IPS-18a (cell line): Measurements from ENCODE around the gene MAD2L2.

ENCODE experiments used
- H3K27ac ChIP-seq: one replicate; pipeline ENCODE4 v1.5.1; 2013; ENCODE audit warnings: low read length
- H3K27me3 ChIP-seq: one replicate; pipeline ENCODE4 v1.6.1; 2013; ENCODE audit warnings: mild to moderate bottlenecking, low read length; ENCODE audit not compliant: control insufficient read depth, insufficient read depth
- H3K36me3 ChIP-seq: one replicate; pipeline ENCODE4 v1.6.1; 2013; ENCODE audit warnings: low read depth, low read length; ENCODE audit not compliant: control insufficient read depth
- H3K4me1 ChIP-seq: one replicate; pipeline ENCODE4 v1.6.1; 2013; ENCODE audit warnings: low read depth, low read length; ENCODE audit not compliant: control insufficient read depth
- H3K4me3 ChIP-seq: one replicate; pipeline ENCODE4 v1.5.1; 2013; ENCODE audit warnings: low read length
- H3K9ac ChIP-seq: one replicate; pipeline ENCODE4 v1.6.1; 2013; ENCODE audit warnings: mild to moderate bottlenecking, low read length, moderate library complexity
- H3K9me3 ChIP-seq: one replicate; pipeline ENCODE4 v1.6.1; 2013; ENCODE audit warnings: low read depth, low read length; ENCODE audit not compliant: control insufficient read depth

The MAD2L2 gene

DNA sequence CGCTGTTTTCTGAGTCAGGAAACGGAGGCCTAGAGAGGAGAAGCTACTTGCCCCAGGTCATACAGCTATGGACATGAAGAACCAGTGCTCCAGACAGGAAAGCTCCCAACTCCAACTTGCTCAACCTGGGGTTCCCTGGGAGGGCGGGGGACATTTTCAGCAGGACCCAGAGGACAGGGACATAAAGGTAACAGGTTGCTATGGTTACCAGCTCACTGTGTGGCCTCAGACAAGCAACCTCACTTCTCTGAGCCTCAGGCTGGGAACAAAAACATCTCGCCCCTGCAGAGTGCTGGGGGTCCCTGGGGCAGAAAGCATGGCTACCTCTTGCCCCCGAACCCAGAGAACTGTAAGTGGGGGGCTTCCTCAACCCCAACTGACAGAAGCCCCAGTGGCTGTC is 42.8 kb downstream of the MAD2L2 start:
- no peak overlapping the region for H3K4me3 ChIP-seq
- H3K9me3 ChIP-seq, result no peaks in the 10 kb centered on the region
- no peak overlapping the region for H3K9ac ChIP-seq
- no peaks in the 10 kb centered on the region for H3K4me1 ChIP-seq
- no peaks in the 10 kb centered on the region for H3K36me3 ChIP-seq
- no peaks in the 10 kb centered on the region for H3K27me3 ChIP-seq
- no peak overlapping the region for H3K27ac ChIP-seq

DNA sequence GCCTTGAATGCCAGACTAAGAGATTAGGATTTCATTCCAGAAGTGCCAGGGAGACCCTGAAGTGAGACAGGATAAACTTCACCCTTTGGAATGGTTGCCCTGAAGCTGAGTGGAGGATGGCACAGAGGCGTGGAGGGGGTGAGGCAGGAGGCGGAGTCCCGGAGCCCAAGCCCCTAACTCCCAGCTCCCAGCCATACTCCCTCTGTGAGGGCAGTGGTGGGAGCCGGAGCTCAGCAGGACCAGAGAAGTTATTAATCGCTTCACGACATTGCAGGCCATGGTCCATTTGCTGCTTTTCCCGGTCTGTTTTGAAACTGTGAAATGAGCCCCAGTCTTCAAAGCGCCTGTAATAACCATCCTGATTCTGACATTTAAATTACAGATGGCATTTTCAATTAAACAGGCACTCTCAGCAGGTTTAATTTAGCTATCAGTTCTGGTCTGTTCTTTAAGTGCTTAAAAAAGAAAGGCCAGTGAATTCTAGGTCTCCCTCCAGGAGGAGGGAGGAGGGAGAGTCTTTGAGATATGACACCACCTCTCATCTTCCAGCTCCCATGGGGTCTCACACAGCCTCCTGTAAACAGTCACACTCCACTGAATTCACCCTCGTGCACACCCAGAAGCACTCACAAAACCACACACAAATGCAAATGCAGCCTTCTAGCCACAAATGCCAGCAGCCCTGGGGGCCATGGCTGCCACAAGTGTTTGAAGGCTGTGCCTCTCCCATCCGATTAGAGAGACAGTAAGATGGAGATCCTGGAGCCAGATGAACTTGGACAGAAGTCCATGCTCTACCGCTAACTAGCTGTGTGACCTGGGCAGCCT is 46.4 kb downstream of the MAD2L2 start:
- H3K4me3 ChIP-seq, result no peak overlapping the region
- H3K4me1 ChIP-seq, result no peaks in the 10 kb centered on the region
- H3K27ac ChIP-seq, result no peak overlapping the region
- H3K9me3 ChIP-seq, result no peaks in the 10 kb centered on the region
- H3K27me3 ChIP-seq, result no peaks in the 10 kb centered on the region
- H3K36me3 ChIP-seq, result no peaks in the 10 kb centered on the region
- no peak overlapping the region for H3K9ac ChIP-seq

DNA sequence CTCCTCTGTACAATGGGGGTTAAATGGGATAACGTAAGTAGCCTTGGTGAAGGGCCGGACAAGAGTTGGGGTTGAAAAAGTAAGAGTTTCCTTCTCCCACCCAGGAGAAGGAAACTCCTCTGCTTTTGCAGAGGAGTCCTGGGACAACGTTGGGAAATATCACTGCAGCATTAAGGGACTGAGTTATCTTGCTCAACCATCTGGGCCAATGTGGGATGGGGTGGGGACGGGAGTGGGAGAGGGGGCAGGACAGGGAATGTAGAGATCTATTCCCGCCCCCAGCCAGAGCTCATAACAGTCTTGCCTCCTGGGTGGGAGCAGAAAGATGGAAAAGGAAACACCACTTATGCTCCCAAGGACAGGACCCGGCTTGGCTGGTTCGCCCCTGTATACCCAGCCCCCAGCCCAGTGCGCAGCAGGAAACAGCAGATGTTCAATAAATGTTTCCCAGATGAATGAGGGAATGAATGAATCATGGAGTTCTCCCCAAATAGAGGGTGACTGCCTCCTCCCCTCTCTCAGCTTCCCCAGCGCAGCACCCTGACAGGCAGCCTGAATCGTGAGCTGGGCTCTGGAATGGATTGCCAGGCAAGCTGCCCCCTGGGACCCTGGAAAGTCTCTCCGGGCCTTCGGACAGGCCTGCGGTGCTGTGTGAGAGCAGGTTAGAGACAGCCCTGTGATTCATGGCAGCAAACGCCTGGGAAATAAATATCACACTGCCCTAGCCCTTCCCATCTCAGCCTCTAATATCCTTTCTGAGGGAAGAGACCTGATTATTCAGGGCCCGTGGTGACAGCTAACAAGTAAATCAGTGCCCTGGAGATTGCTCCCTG is 51.5 kb downstream of the MAD2L2 start:
- no peak overlapping the region for H3K9ac ChIP-seq
- H3K9me3 ChIP-seq, result no peaks in the 10 kb centered on the region
- H3K27me3 ChIP-seq, result no peaks in the 10 kb centered on the region
- no peaks in the 10 kb centered on the region for H3K36me3 ChIP-seq
- no peak overlapping the region for H3K27ac ChIP-seq
- no peaks in the 10 kb centered on the region for H3K4me1 ChIP-seq
- H3K4me3 ChIP-seq, result no peak overlapping the region

DNA sequence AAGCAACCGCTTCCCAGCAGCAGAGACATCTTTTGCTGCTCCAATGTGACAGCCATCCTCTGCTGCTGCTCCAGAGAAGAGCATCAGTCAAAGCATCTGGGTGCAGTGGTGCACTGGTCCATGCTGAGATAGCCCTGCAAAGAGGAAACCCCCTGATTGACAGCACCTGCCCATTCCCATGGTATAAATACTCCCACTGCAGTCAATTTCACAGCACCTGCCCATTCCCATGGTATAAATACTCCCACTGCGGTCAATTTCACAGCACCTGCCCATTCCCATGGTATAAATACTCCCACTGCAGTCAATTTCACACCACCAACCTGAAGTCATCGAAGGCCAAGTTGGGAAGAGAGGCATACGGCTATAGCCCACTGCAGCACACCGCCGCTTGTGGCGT is 52.2 kb downstream of the MAD2L2 start:
- Histone ChIP-seq H3K4me1 (no peaks in the 10 kb centered on the region), H3K36me3 (no peaks in the 10 kb centered on the region), H3K4me3 (no peak overlapping the region), H3K27me3 (no peaks in the 10 kb centered on the region), H3K27ac (no peak overlapping the region), H3K9ac (no peak overlapping the region), H3K9me3 (no peaks in the 10 kb centered on the region)

DNA sequence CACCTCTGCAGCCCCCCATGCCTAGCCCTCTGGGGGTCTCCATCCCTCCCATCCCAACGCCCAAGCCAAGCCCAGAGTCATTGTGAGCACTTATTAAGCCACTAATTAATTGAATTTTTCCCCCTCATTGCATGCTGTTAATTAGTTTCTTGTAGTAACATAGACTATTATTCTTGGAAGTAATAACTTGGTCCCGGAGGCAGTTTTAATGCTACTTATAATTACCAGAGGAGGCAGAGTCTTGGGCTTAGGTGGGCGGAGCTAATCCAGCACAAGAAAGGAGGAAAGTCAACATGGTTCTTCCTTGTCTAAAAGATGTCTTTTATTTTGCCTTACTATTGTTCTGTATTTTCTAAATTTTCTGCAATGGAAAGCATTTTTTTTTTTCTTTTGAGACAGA is 54.4 kb downstream of the MAD2L2 start:
- no peak overlapping the region for H3K9ac ChIP-seq
- H3K4me3 ChIP-seq, result no peak overlapping the region
- H3K36me3 ChIP-seq, result no peaks in the 10 kb centered on the region
- H3K27me3 ChIP-seq, result no peaks in the 10 kb centered on the region
- no peaks in the 10 kb centered on the region for H3K4me1 ChIP-seq
- H3K27ac ChIP-seq, result no peak overlapping the region
- H3K9me3 ChIP-seq, result no peaks in the 10 kb centered on the region
